ENCODE measurements around the gene SCGB1A1. TPM values are rescaled to one million over a fixed set of nuclear protein-coding genes. Genes with fewer than 3 reads are reported as not detected.

SCGB1A1 gene
- total RNA-seq, 4 donors from 2014 or later: not detected

DNA sequence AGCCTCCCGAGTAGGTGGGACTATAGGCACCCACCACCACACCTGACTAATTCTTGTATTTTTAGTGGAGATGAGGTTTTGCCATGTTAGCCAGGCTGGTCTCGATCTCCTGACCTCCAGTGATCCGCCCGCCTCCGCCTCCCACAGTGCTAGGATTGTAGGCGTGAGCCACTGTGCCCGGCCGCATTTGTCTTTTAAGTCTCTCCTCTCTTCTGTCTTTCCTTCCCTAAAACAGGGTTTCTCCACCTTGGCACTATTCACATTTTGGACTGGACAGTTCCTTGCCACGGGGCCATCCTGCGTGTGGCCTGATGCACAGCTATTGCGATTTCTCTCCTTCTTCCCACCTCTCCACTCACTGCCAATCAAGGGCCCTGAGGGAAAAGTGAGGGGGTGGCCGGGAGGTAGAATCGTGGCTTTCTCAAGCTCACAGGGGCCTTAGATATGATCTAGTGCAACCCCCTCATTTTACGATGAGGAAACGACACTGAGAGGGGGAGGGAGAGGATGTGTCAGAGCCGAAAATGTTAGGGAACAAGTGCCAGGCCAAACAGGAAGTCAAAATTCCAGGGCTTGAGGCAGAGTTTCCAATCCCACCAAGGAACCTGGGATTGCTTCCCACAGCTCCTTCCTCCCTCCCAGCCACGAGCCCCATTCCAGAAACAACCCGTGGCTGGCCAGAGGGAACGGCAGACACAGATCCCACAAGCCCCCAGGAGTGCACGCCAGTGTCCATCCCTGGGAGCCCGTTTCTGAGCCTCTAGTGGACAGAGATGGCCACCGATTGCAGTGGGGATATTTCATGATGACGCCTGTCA, 21.2 kb downstream of the SCGB1A1 start:
- no peaks in the 10 kb centered on the region for H3K36me3 ChIP-seq
- 42% methylated on average over 22 of the region's 23 CpGs for WGBS
- H3K27me3 ChIP-seq: no peaks in the 10 kb centered on the region
- H3K9me3 ChIP-seq: no peaks in the 10 kb centered on the region
- H3K27ac ChIP-seq: peak overlapping the region; percentile 82
- peak in 2 of 3 donors; percentile 35 to 51 for TF ChIP-seq POLR2AphosphoS5 (IDR thresholded peaks at IDR 0.05)
- TF ChIP-seq, protein P1, sequence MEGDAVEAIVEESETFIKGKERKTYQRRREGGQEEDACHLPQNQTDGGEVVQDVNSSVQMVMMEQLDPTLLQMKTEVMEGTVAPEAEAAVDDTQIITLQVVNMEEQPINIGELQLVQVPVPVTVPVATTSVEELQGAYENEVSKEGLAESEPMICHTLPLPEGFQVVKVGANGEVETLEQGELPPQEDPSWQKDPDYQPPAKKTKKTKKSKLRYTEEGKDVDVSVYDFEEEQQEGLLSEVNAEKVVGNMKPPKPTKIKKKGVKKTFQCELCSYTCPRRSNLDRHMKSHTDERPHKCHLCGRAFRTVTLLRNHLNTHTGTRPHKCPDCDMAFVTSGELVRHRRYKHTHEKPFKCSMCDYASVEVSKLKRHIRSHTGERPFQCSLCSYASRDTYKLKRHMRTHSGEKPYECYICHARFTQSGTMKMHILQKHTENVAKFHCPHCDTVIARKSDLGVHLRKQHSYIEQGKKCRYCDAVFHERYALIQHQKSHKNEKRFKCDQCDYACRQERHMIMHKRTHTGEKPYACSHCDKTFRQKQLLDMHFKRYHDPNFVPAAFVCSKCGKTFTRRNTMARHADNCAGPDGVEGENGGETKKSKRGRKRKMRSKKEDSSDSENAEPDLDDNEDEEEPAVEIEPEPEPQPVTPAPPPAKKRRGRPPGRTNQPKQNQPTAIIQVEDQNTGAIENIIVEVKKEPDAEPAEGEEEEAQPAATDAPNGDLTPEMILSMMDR (IDR thresholded peaks at IDR 0.05): no peak
- H3K4me1 ChIP-seq: peaks cover 52% of the 10 kb centered on the region
- DNase-seq (ENCODE audit: low spot score in 2 of 2): peak in 1 of 2 donors; percentile 78
- H3K4me3 ChIP-seq: peak overlapping the region; percentile 14

DNA sequence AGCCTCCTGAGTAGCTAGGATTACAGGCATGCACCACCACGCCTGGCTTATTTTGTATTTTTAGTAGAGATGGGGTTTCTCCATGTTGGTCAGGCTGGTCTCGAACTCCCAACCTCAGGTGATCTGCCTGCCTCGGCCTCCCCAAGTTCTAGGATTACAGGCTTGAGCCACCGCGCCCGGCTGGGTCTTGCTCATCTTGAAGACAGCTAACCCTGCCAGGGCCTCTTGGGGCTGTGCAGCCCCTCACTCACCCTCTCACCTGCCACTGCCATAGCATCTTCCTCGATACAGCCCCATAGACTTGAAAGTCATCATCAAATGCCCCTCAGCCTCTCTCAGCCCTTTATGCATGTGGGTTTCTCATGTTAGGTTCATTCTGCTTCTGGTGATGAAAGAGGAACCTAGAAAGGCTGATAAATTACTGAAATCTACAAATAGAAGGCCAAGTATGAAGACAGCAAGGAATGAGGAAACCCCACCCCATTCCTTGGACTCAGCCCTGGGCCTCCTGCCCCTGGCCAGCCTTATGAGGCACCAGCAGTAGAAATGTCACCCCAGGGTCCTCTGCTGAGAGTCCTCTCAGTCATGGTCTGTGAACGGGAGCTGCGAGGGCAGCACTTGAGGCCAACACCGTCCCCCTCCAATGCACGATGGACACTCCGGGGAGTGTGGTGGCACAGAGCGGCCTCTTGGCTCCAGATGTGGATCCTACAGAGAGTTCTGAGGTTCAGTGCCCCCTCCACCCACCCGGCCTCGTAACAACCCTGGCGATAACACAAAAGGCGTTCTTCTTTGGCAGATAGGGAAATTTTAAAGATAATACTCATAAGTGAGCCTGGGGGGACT, 24.8 kb downstream of the SCGB1A1 start:
- Histone ChIP-seq H3K27me3 (no peaks in the 10 kb centered on the region), H3K9me3 (no peaks in the 10 kb centered on the region), H3K4me3 (peak overlapping the region; percentile 43), H3K4me1 (peaks cover 62% of the 10 kb centered on the region), H3K27ac (peak overlapping the region; percentile 89), H3K36me3 (no peaks in the 10 kb centered on the region)
- TF ChIP-seq POLR2A (IDR thresholded peaks at IDR 0.05) (peak in 1 of 2 donors; percentile 39), EP300 (IDR thresholded peaks at IDR 0.05) (no peak), POLR2AphosphoS5 (IDR thresholded peaks at IDR 0.05) (peak in 1 of 3 donors; percentile 17)
- TF ChIP-seq, protein P1 (IDR thresholded peaks at IDR 0.05): no peak
- peak; percentile 82 to 87 for DNase-seq (ENCODE audit: low spot score in 2 of 2)
- 48% methylated on average over 17 of the region's 17 CpGs for WGBS

DNA sequence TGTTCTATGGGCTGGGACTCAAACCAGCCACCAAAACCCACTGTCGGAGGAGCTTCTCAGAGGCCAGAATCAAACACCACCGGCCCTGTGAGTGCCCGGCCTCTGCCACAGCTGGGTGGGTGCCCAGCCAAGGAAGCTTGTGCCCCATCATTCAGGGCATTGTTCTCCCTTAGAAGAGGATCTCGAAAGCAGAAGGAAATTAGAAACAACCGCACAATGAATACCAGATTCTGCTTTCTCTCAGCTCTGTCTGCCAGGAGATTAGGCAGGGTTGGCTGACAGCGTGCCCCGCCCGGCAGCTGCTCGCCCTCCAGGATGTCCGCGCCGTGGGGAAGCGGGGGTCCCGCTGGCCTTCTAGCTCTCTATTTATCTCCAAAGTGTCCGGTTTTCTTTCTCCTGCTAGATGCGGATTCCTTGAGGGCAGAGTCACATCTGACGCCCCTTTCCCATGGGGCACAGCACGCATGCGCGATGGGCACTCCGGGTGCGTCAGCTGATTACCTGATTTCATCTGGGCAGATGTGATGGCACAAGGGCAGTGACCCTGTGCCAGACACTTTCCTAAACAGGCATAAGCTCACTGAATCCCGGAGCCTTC, 25.5 kb downstream of the SCGB1A1 start:
- Histone ChIP-seq H3K4me3 (peak overlapping the region; percentile 43), H3K27ac (peak overlapping the region; percentile 89), H3K9me3 (no peaks in the 10 kb centered on the region), H3K27me3 (no peaks in the 10 kb centered on the region), H3K4me1 (peaks cover 62% of the 10 kb centered on the region), H3K36me3 (no peaks in the 10 kb centered on the region)
- 15% methylated on average over 22 of the region's 23 CpGs for WGBS
- peak; percentile 88 to 92 for DNase-seq (ENCODE audit: low spot score in 2 of 2)
- peak; percentile 44 for TF ChIP-seq EP300 (IDR thresholded peaks at IDR 0.05)
- TF ChIP-seq, protein P1 (IDR thresholded peaks at IDR 0.05): no peak
- peak; percentile 34 to 51 for TF ChIP-seq POLR2A (IDR thresholded peaks at IDR 0.05)
- no peak for TF ChIP-seq POLR2AphosphoS5 (IDR thresholded peaks at IDR 0.05)

DNA sequence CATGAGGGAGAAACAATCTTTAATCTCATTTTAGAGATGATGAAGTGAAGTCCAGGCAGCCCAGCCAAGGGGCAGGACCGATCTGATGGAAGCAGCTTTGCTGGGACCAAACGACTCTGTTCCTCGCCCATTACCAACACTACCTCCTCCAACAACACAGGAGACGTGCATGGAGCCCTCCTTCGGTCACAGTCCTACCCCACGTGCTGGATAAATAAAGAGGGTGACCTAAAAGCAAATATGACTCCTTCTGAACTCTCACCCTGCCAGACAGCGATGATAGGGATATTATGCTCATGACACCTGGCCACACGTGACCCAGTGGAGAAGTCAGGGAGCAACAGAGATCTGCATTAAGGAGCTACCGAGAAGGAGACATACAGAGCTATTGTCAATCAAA, 26.0 kb downstream of the SCGB1A1 start:
- 16% methylated on average over 9 of the region's 9 CpGs for WGBS
- DNase-seq (ENCODE audit: low spot score in 2 of 2): no peak
- peaks cover 58% of the 10 kb centered on the region for H3K4me1 ChIP-seq
- H3K9me3 ChIP-seq: no peaks in the 10 kb centered on the region
- no peaks in the 10 kb centered on the region for H3K27me3 ChIP-seq
- no peaks in the 10 kb centered on the region for H3K36me3 ChIP-seq
- H3K4me3 ChIP-seq: peak overlapping the region; percentile 43
- TF ChIP-seq POLR2A (IDR thresholded peaks at IDR 0.05) (no peak), EP300 (IDR thresholded peaks at IDR 0.05) (no peak), POLR2AphosphoS5 (IDR thresholded peaks at IDR 0.05) (no peak)
- TF ChIP-seq, protein P1 (IDR thresholded peaks at IDR 0.05): no peak
- peak overlapping the region; percentile 89 for H3K27ac ChIP-seq
